Astrocyte (in vitro differentiated cells and primary cell): ENCODE results near the gene PXT1.

Experiments used
- EZH2 ChIP-seq: IDR thresholded peaks from 2 replicates; pipeline ENCODE4 v1.6.1; 2012; ENCODE audit warnings: mild to moderate bottlenecking, low read length, inconsistent platforms; ENCODE audit not compliant: insufficient read depth
- TF ChIP-seq, protein P1 (sequence below): IDR thresholded peaks from 2 replicates; pipeline ENCODE4 v1.5.1; 2011; ENCODE audit warnings: low read depth, mild to moderate bottlenecking, inconsistent platforms, low read length, moderate library complexity; ENCODE audit not compliant: insufficient read depth

DNA sequence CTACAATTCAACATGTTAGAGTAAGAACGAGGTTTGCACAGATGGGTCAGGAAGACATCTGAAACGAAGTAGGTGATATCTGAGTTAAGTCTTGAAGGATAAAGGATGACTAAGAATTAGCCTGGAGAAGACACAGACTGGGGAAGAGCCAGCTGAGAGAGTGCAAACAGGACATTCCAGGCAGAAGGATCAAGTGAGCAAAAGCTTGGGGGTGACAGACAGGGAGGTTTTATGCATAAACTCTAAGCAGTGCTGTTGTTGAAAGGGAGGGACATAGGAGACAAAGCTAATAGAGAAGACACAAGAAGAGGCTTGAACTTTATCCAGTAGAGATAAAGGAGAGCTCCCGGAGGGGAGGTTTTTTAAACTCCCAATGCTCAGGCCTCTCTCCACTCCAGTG is 40.2 kb downstream of the PXT1 start:
- TF ChIP-seq, protein P1, sequence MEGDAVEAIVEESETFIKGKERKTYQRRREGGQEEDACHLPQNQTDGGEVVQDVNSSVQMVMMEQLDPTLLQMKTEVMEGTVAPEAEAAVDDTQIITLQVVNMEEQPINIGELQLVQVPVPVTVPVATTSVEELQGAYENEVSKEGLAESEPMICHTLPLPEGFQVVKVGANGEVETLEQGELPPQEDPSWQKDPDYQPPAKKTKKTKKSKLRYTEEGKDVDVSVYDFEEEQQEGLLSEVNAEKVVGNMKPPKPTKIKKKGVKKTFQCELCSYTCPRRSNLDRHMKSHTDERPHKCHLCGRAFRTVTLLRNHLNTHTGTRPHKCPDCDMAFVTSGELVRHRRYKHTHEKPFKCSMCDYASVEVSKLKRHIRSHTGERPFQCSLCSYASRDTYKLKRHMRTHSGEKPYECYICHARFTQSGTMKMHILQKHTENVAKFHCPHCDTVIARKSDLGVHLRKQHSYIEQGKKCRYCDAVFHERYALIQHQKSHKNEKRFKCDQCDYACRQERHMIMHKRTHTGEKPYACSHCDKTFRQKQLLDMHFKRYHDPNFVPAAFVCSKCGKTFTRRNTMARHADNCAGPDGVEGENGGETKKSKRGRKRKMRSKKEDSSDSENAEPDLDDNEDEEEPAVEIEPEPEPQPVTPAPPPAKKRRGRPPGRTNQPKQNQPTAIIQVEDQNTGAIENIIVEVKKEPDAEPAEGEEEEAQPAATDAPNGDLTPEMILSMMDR: no peak
- TF ChIP-seq EZH2: no peak
